HL-60 (cell line): ENCODE data around the gene LGALSL.

Experiments
- DNase-seq, 2 experiments: peaks; one replicate each; pipeline ENCODE4 v3.0.0-alpha.2; 2010 to 2020; ENCODE audit warnings: low read depth in 1 of 2, low spot score in 1 of 2
- H3K27ac ChIP-seq: fragments of 250-450 bp; sonication (Bioruptor Pico); replicated peaks from 2 replicates; pipeline ENCODE4 v1.5.1; 2020; ENCODE audit warnings: mild to moderate bottlenecking, moderate library complexity
- H3K27me3 ChIP-seq: fragments of 250-450 bp; sonication (Bioruptor Pico); 2 replicates; pipeline ENCODE4 v1.5.1; 2021; ENCODE audit warnings: mild to moderate bottlenecking, moderate library complexity; ENCODE audit not compliant: insufficient read depth, poor library complexity, severe bottlenecking
- H3K4me3 ChIP-seq: replicated peaks from 2 replicates; pipeline ENCODE4 v1.5.1; 2011; ENCODE audit warnings: mild to moderate bottlenecking, control low read depth, low read length; ENCODE audit not compliant: insufficient read depth
- GABPA ChIP-seq: IDR thresholded peaks from 2 replicates; pipeline ENCODE4 v1.6.1; 2012; ENCODE audit warnings: low read depth
- POLR2AphosphoS5 ChIP-seq: IDR thresholded peaks from 2 replicates; pipeline ENCODE4 v1.6.1; 2012; ENCODE audit warnings: low read depth
- REST ChIP-seq: IDR thresholded peaks from 2 replicates; pipeline ENCODE4 v1.6.1; 2012; ENCODE audit warnings: low read depth; ENCODE audit not compliant: insufficient replicate concordance
- SPI1 ChIP-seq: IDR thresholded peaks from 2 replicates; pipeline ENCODE4 v1.6.1; 2012; ENCODE audit warnings: low read depth, mild to moderate bottlenecking, borderline replicate concordance
- TF ChIP-seq, protein P1 (sequence below): IDR thresholded peaks from one replicate; pipeline ENCODE4 v1.5.1; 2011; ENCODE audit warnings: low read length, control low read depth, inconsistent platforms; ENCODE audit not compliant: insufficient read depth

The LGALSL gene

DNA sequence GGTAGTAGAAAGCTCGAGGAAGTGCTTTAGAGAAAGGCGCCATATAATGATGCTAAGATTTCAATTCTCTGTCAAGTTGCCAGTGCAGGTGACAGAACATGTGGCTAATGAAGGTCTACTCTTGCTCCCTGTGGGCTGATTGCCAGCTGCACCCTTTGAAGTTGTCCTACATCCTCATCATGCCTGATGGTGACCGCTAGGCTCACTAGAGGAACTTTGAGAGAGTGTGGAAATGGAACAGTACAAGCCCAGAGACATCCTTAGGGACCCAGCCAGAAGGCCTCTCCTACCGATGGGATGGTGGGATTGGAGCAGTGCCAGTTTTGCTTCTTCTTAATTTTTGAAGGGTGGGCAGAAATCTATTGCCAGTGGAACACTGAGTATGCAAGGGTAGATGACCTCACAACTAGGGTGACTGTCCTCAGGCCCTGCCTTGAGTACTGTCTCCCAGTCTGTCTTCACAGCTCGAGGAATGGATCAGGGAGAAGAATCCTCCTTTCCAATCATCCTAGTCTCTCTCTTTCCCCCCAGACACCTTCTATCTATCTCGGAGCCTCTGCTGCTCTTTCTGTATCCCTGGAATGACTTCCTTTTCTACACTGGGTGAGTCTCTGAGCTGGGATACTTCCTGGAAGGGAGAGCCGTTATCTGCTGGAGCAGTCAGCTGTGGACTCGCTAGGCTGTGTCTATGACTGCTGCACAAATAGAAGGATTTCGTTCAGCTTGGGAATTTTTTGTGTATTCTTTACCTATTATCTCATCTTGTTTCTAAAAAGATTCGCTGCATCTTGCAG, 33.5 kb downstream of the LGALSL start:
- TF ChIP-seq, protein P1, sequence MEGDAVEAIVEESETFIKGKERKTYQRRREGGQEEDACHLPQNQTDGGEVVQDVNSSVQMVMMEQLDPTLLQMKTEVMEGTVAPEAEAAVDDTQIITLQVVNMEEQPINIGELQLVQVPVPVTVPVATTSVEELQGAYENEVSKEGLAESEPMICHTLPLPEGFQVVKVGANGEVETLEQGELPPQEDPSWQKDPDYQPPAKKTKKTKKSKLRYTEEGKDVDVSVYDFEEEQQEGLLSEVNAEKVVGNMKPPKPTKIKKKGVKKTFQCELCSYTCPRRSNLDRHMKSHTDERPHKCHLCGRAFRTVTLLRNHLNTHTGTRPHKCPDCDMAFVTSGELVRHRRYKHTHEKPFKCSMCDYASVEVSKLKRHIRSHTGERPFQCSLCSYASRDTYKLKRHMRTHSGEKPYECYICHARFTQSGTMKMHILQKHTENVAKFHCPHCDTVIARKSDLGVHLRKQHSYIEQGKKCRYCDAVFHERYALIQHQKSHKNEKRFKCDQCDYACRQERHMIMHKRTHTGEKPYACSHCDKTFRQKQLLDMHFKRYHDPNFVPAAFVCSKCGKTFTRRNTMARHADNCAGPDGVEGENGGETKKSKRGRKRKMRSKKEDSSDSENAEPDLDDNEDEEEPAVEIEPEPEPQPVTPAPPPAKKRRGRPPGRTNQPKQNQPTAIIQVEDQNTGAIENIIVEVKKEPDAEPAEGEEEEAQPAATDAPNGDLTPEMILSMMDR = no peak
- TF ChIP-seq GABPA = no peak
- no peak for TF ChIP-seq SPI1
- no peak for TF ChIP-seq POLR2AphosphoS5
- TF ChIP-seq REST = no peak
- no peak for DNase-seq
- Histone ChIP-seq H3K4me3 (no peak overlapping the region), H3K27me3 (no peaks in the 10 kb centered on the region), H3K27ac (no peak overlapping the region)

- TF ChIP-seq, protein P1 = peak; percentile 76
- TF ChIP-seq GABPA = no peak
- DNase-seq = peak; percentile 25 to 61
These were observed 34.4 kb downstream of the LGALSL start for GRCh38 chr2:64488050-64488974.

DNA sequence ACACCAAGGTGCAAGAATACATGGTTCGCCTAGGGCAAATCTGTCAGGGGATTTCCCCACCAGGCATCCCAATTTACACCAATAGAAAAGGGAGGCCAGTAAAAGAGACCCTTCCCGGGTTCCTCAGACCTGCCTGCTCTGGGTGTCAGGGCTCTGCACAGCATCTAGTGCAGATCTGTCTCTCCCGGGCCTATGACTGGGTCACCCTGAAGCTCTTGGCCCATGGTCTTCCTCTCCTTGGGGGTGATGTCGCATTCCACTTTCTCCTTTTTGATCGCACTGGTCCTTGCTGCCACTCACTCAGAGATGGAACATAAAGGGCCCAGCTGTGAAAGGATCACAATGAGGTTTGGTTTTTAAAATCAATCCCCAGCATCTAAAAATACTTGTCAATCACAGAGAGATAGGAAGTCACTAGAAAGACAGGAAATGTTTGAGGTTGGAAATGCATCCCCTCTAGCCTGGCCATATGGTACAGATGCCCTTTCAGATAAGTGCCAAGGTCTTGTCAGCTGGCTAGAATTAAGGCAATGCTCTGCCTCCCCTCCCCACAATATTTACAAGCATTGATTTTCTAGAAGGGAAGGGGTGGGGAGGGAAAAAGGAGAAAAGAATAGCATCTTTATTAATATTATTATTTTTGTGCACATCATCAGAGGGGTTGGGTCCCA, 35.3 kb downstream of the LGALSL start:
- Histone ChIP-seq H3K4me3 (no peak overlapping the region), H3K27ac (no peak overlapping the region), H3K27me3 (no peaks in the 10 kb centered on the region)
- no peak for DNase-seq
- no peak for TF ChIP-seq REST
- TF ChIP-seq GABPA = no peak
- TF ChIP-seq, protein P1 = no peak
- no peak for TF ChIP-seq SPI1
- no peak for TF ChIP-seq POLR2AphosphoS5

More at GRCh38 chr2:64488050-64488974, 34.4 kb downstream of the LGALSL start:
- Histone ChIP-seq H3K27ac (no peak overlapping the region), H3K27me3 (no peaks in the 10 kb centered on the region), H3K4me3 (no peak overlapping the region)
